NCI-H2196 treated with DMSO at 0.1 percent for 48 hours (cell line): ENCODE results near the gene PTPN1.

Experiments
- DNase-seq: peaks from one replicate; lab custom pipeline; 2025; ENCODE audit not compliant: unreplicated experiment; lab: John Stamatoyannopoulos, UW

The PTPN1 gene

GRCh38 chr20:50510706-50511542 is 741 bp downstream of the PTPN1 start:
- no peak for DNase-seq

DNA sequence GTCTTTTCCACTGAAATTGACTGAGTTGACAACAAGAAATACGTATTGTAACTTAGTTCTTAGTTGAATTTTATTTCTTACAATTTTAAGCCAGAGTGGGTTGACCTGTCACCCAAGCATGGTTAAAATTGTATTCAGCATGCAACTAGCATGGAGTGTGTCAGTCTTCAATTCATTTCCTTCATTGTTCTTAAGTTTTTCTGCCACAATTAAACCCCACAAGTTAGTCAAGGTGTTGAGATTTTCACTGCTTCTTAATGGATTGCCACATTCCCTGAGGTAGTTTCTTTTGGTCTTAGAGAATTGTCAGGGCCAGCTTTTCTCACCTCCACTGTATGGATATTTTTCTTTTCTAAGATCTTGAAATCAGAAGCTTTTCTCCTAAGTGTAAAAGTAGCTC is 2.1 kb downstream of the PTPN1 start:
- no peak for DNase-seq

GRCh38 chr20:50513169-50514034 is 3.2 kb downstream of the PTPN1 start:
- no peak for DNase-seq

DNA sequence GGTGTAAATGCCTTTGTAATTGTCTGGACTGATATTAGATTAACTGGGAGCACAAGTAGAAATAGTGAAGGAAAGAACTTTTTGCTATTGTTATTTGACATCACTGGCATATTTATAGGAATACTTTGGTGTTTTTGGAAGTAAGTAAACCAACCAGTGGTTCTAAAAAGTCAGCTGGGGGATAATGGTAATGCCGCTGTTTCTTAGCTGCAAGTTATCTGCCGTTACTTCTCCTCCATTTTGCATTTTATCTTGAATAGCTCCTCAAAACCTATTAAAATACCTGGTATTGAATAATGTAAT is 3.8 kb downstream of the PTPN1 start:
- DNase-seq, result no peak

DNA sequence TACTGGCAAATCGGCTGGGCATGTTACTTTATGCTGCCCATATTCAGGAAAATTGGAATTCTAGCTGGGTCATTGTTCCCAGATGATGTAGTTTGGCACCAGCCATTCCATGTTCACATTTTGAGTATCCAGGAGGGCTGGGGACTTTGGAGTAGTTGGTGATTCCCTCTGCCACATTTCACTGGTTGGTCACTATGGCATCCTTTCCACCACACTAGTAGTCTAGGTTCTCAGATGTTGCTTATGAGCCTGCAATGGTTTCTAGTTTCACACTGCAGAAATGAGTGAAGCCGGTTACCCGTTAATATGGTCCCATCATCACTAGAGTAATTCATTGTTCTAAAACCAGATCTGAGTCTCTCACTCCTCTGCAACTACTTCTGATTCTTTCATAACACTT is 4.6 kb downstream of the PTPN1 start:
- no peak for DNase-seq

DNA sequence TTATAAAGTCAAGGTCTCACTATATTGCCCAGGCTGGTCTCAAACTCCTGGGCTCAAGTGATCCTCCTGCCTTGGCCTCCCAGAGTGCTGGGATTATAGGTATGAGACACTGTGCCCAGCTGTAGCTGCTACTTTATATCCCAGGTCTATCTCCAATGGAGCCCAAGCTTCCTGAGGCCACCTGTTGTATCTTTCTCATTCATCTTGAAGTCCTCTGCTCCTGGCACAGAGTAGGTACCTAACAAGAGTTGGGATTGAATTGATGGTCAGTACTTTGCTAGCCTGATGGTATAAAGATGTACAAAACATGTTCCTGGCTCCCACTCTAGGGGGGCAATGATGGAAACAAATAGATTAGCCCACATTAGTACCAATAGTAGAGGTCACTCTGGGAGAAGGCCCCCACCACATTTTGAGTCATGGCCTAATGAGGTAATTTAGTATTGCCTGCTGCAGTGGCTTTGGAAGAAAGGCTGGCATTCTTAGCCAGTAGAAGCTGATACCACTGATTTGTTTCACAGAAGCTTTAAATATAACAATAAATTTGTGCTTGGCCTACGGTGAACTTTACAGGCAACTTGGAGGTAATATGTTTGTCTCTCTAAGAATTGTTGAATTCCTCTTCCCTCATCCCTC is 5.4 kb downstream of the PTPN1 start:
- no peak for DNase-seq

GRCh38 chr20:50516180-50516934 is 6.2 kb downstream of the PTPN1 start:
- DNase-seq, result no peak

GRCh38 chr20:50516935-50517816 is 7.0 kb downstream of the PTPN1 start:
- no peak for DNase-seq

DNA sequence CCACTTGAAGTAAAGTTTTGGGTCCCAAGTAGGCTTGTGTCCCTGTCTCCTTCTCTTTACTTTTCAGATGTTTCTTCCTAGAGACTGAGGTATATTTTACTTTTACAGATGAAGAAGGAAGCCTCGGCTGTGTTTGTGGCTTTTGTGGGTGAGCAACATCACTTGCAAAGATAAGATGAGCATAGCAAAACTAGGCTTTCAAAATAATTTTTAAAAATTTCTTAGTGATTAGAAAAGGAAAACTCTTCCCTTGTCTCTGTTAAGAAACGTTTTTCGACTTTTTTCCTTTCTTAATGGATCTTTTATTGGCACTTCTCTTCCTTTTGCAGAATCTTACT is 7.6 kb downstream of the PTPN1 start:
- DNase-seq, result no peak

DNA sequence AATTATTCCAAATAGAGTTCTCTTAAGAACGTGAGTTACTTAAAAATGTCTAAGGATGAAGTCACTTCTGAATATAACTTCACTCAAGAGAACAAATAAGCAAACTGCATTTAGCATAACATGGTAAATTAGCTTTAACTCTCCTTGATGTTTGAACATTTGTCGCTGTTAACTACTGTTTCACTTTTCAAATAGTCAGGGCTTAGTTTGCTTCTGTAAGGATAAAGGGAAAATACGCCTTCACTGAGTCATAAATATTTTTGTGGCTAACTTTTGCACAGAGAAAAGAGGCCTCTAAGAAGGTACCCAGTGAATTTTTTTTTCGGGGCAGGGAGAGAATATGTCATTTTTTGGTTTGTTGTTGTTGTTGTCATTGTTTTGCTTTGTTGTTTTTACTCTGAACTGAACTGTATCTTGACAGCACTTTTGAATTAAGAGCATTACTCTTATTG is 8.1 kb downstream of the PTPN1 start:
- no peak for DNase-seq

DNA sequence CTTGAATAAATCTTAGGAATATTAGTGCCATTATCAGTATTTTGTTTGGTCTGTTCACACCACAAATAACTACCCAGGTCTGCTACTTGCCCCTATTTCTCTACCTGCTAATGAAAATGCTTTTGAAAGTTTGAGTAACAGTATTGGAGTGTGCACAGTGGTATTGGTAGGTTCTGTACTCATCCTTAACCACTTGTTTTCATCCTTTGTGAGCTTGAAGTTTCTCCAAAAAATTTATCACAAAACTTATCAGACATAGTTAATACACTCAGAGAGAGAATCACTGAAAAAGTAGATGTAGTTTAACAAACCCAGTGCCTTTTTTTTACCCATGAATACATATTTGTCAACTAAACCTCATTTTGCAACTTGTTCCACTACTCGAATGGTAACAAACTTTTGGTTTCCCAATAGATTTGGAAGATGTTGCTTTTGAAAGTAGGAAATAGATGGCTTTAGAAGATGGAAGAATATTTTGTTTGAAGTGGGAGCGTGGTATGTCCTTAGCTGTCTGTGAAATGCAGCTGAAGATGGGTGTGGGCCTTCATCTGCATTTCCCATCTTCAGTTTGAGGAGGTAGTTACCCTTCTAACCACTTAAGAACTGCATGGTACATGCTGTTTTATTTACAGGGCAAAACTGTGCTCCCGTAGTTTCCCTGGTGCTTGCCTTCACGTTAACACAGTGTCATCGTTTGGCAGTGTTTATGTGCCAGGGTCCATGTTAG is 9.0 kb downstream of the PTPN1 start:
- DNase-seq, result no peak

DNA sequence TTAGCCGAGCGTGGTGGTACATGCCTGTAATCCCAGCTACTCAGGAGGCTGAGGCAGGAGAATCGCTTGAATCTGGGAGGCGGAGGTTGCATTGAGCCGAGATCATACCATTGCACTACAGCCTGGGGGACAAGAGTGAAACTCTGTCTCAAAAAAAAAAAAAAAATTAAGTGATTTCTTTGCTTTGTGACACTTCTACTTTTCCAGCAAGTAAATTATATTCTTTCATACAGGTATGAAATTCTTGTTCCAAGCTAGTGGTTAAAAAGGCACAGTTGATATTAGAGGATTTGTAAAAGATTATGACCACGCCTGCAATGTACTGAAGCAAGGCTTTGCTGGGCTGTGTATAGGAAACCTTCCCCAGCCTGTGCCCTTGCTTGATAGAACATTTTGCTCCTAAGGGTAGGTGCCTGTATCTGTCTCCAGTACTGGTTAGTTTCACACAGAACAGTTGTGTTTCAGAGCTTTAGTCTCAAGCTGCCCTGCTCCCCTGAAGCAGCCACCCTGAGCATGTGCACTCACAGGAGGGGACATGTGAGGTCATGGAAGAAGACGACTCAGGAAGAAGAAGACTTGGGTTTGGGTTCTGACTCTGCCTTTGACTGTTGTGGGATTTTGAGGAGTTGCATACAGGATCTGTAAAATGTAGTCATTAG is 10.2 kb downstream of the PTPN1 start:
- DNase-seq, result no peak

DNA sequence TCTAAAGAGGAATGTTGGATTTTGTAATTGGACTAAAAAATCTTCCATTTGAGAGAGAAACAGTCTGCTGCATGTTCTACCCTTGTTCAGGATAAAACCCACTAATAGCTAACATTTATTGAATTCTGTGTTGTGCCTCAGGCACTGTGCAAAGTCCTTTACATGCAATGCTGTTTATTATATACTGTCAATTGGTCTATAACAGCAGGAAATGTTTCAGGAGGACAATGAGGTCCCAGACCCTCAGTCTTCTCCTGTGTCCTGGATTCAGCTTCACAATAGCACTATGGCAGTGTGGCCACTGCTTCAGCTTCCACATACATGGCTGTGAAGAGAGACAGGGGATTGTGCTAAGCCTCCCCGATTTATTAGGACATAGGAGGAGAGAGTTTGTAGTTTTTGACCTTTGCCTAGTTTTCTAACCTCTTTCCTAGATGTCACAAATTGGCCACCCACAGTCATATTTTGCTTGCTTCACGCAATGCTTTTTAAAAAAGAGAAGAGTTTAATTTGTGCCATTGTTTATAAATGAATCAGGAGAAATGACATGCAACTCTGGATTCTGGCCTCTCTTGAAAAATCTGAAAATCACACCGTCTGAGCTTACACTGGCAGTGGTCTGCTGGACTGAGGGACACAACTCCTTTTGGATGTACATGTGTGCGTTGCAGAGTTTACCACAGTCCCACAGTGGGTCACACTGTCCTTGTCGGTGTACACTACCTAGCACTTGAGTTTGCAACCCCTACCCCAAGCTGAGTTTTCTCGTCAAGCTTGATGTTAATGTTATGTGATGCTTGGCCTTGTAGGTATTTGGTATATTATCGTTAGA is 11.3 kb downstream of the PTPN1 start:
- no peak for DNase-seq

- no peak for DNase-seq
These were observed 12.0 kb downstream of the PTPN1 start for GRCh38 chr20:50522053-50522674.

GRCh38 chr20:50523552-50524167 is 13.5 kb downstream of the PTPN1 start:
- DNase-seq, result no peak

DNA sequence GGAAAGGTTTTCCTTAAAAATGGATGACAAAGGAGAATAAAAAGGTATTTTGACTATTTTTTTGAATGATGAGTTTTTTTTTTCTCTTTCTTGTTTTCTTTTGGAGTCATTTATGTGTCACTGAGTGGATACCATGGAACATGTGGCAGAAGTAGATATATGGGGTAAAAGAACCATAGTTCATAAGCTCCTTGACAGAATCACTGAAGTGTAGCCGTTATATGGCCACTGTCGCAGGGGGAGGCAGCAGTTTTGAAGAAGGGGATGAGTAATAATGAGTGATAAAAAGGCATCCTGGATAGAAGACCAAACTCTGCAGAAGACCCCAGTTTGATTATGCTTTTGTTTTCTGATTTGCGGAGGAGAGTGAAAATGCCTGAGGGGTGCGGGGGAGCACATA is 15.5 kb downstream of the PTPN1 start:
- DNase-seq, result no peak

GRCh38 chr20:50526403-50526989 is 16.3 kb downstream of the PTPN1 start:
- no peak for DNase-seq
